ENCODE measurements around the gene ARHGAP42.

GRCh38 chr11:100726680-100727079, 39.6 kb downstream of the ARHGAP42 start:
- TF ChIP-seq CTCF (IDR thresholded peaks at IDR 0.05) (no peak), POLR2A (IDR thresholded peaks at IDR 0.05) (no peak)
